ENCODE data around the gene ITGB8.

- TF ChIP-seq, protein P1, sequence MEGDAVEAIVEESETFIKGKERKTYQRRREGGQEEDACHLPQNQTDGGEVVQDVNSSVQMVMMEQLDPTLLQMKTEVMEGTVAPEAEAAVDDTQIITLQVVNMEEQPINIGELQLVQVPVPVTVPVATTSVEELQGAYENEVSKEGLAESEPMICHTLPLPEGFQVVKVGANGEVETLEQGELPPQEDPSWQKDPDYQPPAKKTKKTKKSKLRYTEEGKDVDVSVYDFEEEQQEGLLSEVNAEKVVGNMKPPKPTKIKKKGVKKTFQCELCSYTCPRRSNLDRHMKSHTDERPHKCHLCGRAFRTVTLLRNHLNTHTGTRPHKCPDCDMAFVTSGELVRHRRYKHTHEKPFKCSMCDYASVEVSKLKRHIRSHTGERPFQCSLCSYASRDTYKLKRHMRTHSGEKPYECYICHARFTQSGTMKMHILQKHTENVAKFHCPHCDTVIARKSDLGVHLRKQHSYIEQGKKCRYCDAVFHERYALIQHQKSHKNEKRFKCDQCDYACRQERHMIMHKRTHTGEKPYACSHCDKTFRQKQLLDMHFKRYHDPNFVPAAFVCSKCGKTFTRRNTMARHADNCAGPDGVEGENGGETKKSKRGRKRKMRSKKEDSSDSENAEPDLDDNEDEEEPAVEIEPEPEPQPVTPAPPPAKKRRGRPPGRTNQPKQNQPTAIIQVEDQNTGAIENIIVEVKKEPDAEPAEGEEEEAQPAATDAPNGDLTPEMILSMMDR (IDR thresholded peaks at IDR 0.05), result no peak
- TF ChIP-seq, protein P2, sequence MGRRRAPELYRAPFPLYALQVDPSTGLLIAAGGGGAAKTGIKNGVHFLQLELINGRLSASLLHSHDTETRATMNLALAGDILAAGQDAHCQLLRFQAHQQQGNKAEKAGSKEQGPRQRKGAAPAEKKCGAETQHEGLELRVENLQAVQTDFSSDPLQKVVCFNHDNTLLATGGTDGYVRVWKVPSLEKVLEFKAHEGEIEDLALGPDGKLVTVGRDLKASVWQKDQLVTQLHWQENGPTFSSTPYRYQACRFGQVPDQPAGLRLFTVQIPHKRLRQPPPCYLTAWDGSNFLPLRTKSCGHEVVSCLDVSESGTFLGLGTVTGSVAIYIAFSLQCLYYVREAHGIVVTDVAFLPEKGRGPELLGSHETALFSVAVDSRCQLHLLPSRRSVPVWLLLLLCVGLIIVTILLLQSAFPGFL (CRISPR knock-in tag; IDR thresholded peaks at IDR 0.05; ENCODE audit: borderline replicate concordance), result no peak
Measured at GRCh38 chr7:20458521-20458920, 127.8 kb downstream of the ITGB8 start.
